ENCODE measurements around the gene ME3.

Gene ME3

GRCh38 chr11:86676533-86677154 lies 4.2 kb upstream of the ME3 start:
- WGBS, 2 experiments = 72% methylated on average over 6 of the region's 6 CpGs
- Histone ChIP-seq H3K9me3 (ENCODE audit: control insufficient read depth, low read length) (no peaks in the 10 kb centered on the region), H3K27ac (ENCODE audit: insufficient read depth, low read depth, low read length, poor library complexity, severe bottlenecking) (no peak overlapping the region), H3K4me3 (ENCODE audit: insufficient read depth, low read depth, low read length) (no peak overlapping the region), H3K27me3 (ENCODE audit: control insufficient read depth, insufficient read depth, low read length, poor library complexity, severe bottlenecking) (peaks cover 22% of the 10 kb centered on the region), H3K36me3 (ENCODE audit: control insufficient read depth, insufficient read depth, low read length) (no peaks in the 10 kb centered on the region), H3K4me1 (ENCODE audit: control insufficient read depth, insufficient read depth, low read length) (peaks cover 52% of the 10 kb centered on the region)

GRCh38 chr11:86676010-86676409 lies 3.6 kb upstream of the ME3 start:
- Histone ChIP-seq H3K36me3 (ENCODE audit: control insufficient read depth, insufficient read depth, low read length) (no peaks in the 10 kb centered on the region), H3K27ac (ENCODE audit: insufficient read depth, low read depth, low read length, poor library complexity, severe bottlenecking) (no peak overlapping the region), H3K27me3 (ENCODE audit: control insufficient read depth, insufficient read depth, low read length, poor library complexity, severe bottlenecking) (peaks cover 29% of the 10 kb centered on the region), H3K4me1 (ENCODE audit: control insufficient read depth, insufficient read depth, low read length) (peaks cover 55% of the 10 kb centered on the region), H3K9me3 (ENCODE audit: control insufficient read depth, low read length) (no peaks in the 10 kb centered on the region), H3K4me3 (ENCODE audit: insufficient read depth, low read depth, low read length) (no peak overlapping the region)
- WGBS, 2 experiments = 93 to 95% methylated on average over 1 of the region's 1 CpG

GRCh38 chr11:86675017-86675416 lies 2.6 kb upstream of the ME3 start:
- no peak overlapping the region for H3K27ac ChIP-seq (ENCODE audit: insufficient read depth, low read depth, low read length, poor library complexity, severe bottlenecking)
- no peak overlapping the region for H3K4me3 ChIP-seq (ENCODE audit: insufficient read depth, low read depth, low read length)
- no peaks in the 10 kb centered on the region for H3K9me3 ChIP-seq (ENCODE audit: control insufficient read depth, low read length)
- H3K27me3 ChIP-seq (ENCODE audit: control insufficient read depth, insufficient read depth, low read length, poor library complexity, severe bottlenecking) = peaks cover 31% of the 10 kb centered on the region
- H3K36me3 ChIP-seq (ENCODE audit: control insufficient read depth, insufficient read depth, low read length) = no peaks in the 10 kb centered on the region
- 93% methylated on average over 2 of the region's 2 CpGs for WGBS, 2 experiments
- H3K4me1 ChIP-seq (ENCODE audit: control insufficient read depth, insufficient read depth, low read length) = peaks cover 49% of the 10 kb centered on the region

GRCh38 chr11:86673872-86674750 lies 1.7 kb upstream of the ME3 start:
- no peak overlapping the region for H3K27ac ChIP-seq (ENCODE audit: insufficient read depth, low read depth, low read length, poor library complexity, severe bottlenecking)
- H3K4me1 ChIP-seq (ENCODE audit: control insufficient read depth, insufficient read depth, low read length) = peaks cover 46% of the 10 kb centered on the region
- no peak overlapping the region for H3K4me3 ChIP-seq (ENCODE audit: insufficient read depth, low read depth, low read length)
- WGBS, 2 experiments = 91 to 93% methylated on average over 6 of the region's 6 CpGs
- no peaks in the 10 kb centered on the region for H3K36me3 ChIP-seq (ENCODE audit: control insufficient read depth, insufficient read depth, low read length)
- peaks cover 31% of the 10 kb centered on the region for H3K27me3 ChIP-seq (ENCODE audit: control insufficient read depth, insufficient read depth, low read length, poor library complexity, severe bottlenecking)
- H3K9me3 ChIP-seq (ENCODE audit: control insufficient read depth, low read length) = no peaks in the 10 kb centered on the region

GRCh38 chr11:86673055-86673843 lies 833 bp upstream of the ME3 start:
- no peak overlapping the region for H3K27ac ChIP-seq (ENCODE audit: insufficient read depth, low read depth, low read length, poor library complexity, severe bottlenecking)
- H3K4me3 ChIP-seq (ENCODE audit: insufficient read depth, low read depth, low read length) = no peak overlapping the region
- no peaks in the 10 kb centered on the region for H3K36me3 ChIP-seq (ENCODE audit: control insufficient read depth, insufficient read depth, low read length)
- peaks cover 44% of the 10 kb centered on the region for H3K4me1 ChIP-seq (ENCODE audit: control insufficient read depth, insufficient read depth, low read length)
- H3K9me3 ChIP-seq (ENCODE audit: control insufficient read depth, low read length) = no peaks in the 10 kb centered on the region
- WGBS, 2 experiments = 89 to 96% methylated on average over 8 of the region's 8 CpGs
- H3K27me3 ChIP-seq (ENCODE audit: control insufficient read depth, insufficient read depth, low read length, poor library complexity, severe bottlenecking) = peaks cover 31% of the 10 kb centered on the region

- peak overlapping the region; percentile 58 for H3K4me3 ChIP-seq (ENCODE audit: insufficient read depth, low read depth, low read length)
- no peaks in the 10 kb centered on the region for H3K9me3 ChIP-seq (ENCODE audit: control insufficient read depth, low read length)
- H3K27me3 ChIP-seq (ENCODE audit: control insufficient read depth, insufficient read depth, low read length, poor library complexity, severe bottlenecking) = peaks cover 31% of the 10 kb centered on the region
- WGBS, 2 experiments = 2% methylated on average over 33 of the region's 33 CpGs
- no peaks in the 10 kb centered on the region for H3K36me3 ChIP-seq (ENCODE audit: control insufficient read depth, insufficient read depth, low read length)
- no peak overlapping the region for H3K27ac ChIP-seq (ENCODE audit: insufficient read depth, low read depth, low read length, poor library complexity, severe bottlenecking)
- H3K4me1 ChIP-seq (ENCODE audit: control insufficient read depth, insufficient read depth, low read length) = peaks cover 27% of the 10 kb centered on the region
These were observed 847 bp downstream of the ME3 start for GRCh38 chr11:86671531-86672006.

GRCh38 chr11:86670911-86671310 lies 1.5 kb downstream of the ME3 start:
- Histone ChIP-seq H3K4me3 (ENCODE audit: insufficient read depth, low read depth, low read length) (peak overlapping the region; percentile 58), H3K27ac (ENCODE audit: insufficient read depth, low read depth, low read length, poor library complexity, severe bottlenecking) (no peak overlapping the region), H3K4me1 (ENCODE audit: control insufficient read depth, insufficient read depth, low read length) (peaks cover 23% of the 10 kb centered on the region), H3K9me3 (ENCODE audit: control insufficient read depth, low read length) (no peaks in the 10 kb centered on the region), H3K27me3 (ENCODE audit: control insufficient read depth, insufficient read depth, low read length, poor library complexity, severe bottlenecking) (peaks cover 31% of the 10 kb centered on the region), H3K36me3 (ENCODE audit: control insufficient read depth, insufficient read depth, low read length) (no peaks in the 10 kb centered on the region)
- 53 to 58% methylated on average over 3 of the region's 3 CpGs for WGBS, 2 experiments

GRCh38 chr11:86670181-86670580 lies 2.2 kb downstream of the ME3 start:
- 54 to 61% methylated on average over 5 of the region's 5 CpGs for WGBS, 2 experiments
- Histone ChIP-seq H3K36me3 (ENCODE audit: control insufficient read depth, insufficient read depth, low read length) (no peaks in the 10 kb centered on the region), H3K27ac (ENCODE audit: insufficient read depth, low read depth, low read length, poor library complexity, severe bottlenecking) (no peak overlapping the region), H3K9me3 (ENCODE audit: control insufficient read depth, low read length) (no peaks in the 10 kb centered on the region), H3K27me3 (ENCODE audit: control insufficient read depth, insufficient read depth, low read length, poor library complexity, severe bottlenecking) (peaks cover 31% of the 10 kb centered on the region), H3K4me1 (ENCODE audit: control insufficient read depth, insufficient read depth, low read length) (peaks cover 21% of the 10 kb centered on the region), H3K4me3 (ENCODE audit: insufficient read depth, low read depth, low read length) (no peak overlapping the region)

- WGBS, 2 experiments = 65% methylated on average over 3 to 6 of the region's 7 CpGs
- H3K4me3 ChIP-seq (ENCODE audit: insufficient read depth, low read depth, low read length) = no peak overlapping the region
- H3K4me1 ChIP-seq (ENCODE audit: control insufficient read depth, insufficient read depth, low read length) = peaks cover 21% of the 10 kb centered on the region
- H3K27ac ChIP-seq (ENCODE audit: insufficient read depth, low read depth, low read length, poor library complexity, severe bottlenecking) = no peak overlapping the region
- H3K36me3 ChIP-seq (ENCODE audit: control insufficient read depth, insufficient read depth, low read length) = no peaks in the 10 kb centered on the region
- H3K27me3 ChIP-seq (ENCODE audit: control insufficient read depth, insufficient read depth, low read length, poor library complexity, severe bottlenecking) = peaks cover 31% of the 10 kb centered on the region
- H3K9me3 ChIP-seq (ENCODE audit: control insufficient read depth, low read length) = no peaks in the 10 kb centered on the region
These were observed 3.0 kb downstream of the ME3 start for GRCh38 chr11:86669424-86669823.

- H3K4me1 ChIP-seq (ENCODE audit: control insufficient read depth, insufficient read depth, low read length) = peaks cover 21% of the 10 kb centered on the region
- no peak overlapping the region for H3K27ac ChIP-seq (ENCODE audit: insufficient read depth, low read depth, low read length, poor library complexity, severe bottlenecking)
- H3K4me3 ChIP-seq (ENCODE audit: insufficient read depth, low read depth, low read length) = no peak overlapping the region
- no peaks in the 10 kb centered on the region for H3K36me3 ChIP-seq (ENCODE audit: control insufficient read depth, insufficient read depth, low read length)
- H3K9me3 ChIP-seq (ENCODE audit: control insufficient read depth, low read length) = no peaks in the 10 kb centered on the region
- H3K27me3 ChIP-seq (ENCODE audit: control insufficient read depth, insufficient read depth, low read length, poor library complexity, severe bottlenecking) = peaks cover 31% of the 10 kb centered on the region
These were observed 3.5 kb downstream of the ME3 start for GRCh38 chr11:86668929-86669328.

Measured in ectodermal cell (in vitro differentiated cells).